Measurements from ENCODE around the gene NDC80.
"Not testable (repeated sequence)": the region's sequence is repeated elsewhere in the genome, so short reads cannot be mapped to it uniquely, and the experiment has no call there.

Gene NDC80

DNA sequence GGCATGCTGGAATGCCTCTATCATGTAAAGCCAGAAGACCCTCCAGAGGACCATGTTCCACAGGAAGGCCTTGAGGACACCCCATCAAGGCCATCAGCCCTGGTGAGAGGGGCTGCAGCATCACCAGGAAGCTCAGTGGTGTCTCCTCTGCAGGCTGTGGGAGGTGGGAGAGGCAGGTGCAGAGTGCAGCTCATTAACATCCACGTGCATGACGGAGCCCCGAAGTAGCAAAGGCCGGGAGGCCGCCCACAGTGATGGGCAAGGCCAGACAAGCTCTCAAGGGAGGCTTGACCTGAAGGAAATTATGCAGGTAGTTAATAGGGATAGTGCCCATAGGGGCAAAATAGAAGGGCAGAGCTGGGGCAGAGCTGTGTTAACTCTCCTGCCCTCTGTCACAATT, 53.9 kb downstream of the NDC80 start:
- DNase-seq (ENCODE audit: low read depth in 2 of 2, low spot score in 1 of 2), result no peak

- DNase-seq (ENCODE audit: low read depth in 2 of 2, low spot score in 1 of 2), result no peak
Measured at GRCh38 chr18:2627821-2628276, 56.5 kb downstream of the NDC80 start.

GRCh38 chr18:2629003-2629402, 57.6 kb downstream of the NDC80 start:
- no peak for DNase-seq (ENCODE audit: low read depth in 2 of 2, low spot score in 1 of 2)

GRCh38 chr18:2635586-2635985, 64.2 kb downstream of the NDC80 start:
- no peak for DNase-seq (ENCODE audit: low read depth in 2 of 2, low spot score in 1 of 2)

DNA sequence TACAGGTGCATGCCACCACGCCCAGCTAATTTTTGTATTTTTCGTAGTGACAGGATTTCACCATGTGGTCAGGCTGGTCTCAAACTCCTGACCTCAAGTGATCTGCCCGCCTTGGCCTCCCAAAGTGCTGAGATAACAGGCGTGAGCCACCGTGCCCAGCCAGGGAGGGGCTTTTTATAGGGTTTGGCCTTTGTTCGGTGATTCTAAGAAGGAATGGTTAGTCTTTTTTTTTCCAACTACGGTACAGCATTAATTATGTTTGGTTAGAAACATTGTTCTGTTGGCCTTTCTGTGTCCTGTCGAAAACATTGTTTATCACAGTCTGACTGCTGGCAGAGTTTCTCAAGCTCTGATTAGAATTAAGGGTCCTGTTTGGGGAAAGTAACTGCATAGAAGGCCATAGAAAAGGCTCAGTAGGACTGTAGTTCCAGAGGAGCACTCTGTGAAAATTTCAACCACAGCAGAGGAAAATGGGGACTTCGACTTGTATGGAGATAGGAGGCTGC, 64.8 kb downstream of the NDC80 start:
- no peak for DNase-seq (ENCODE audit: low read depth in 2 of 2, low spot score in 1 of 2)

- DNase-seq (ENCODE audit: low read depth in 2 of 2, low spot score in 1 of 2), result no peak
Measured at GRCh38 chr18:2641638-2642037, 70.3 kb downstream of the NDC80 start.

DNA sequence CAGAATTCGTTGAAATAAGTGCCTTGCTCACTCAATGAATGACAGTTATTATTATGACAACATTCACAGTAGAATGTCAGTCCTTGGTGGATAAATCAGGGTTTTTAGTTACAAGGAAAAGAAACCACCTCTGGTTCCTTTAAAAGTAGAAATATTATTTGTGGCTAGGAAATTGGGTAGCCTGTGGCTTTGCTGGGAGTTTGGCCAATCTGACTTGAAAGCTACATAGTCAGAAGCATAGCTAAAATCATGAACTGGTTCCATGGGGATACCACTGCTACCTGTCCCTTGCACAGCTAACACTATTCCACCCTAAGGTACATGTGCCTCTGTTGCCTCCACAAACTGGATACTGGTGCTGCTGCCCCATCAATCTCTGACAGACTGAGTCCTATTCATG, 71.4 kb downstream of the NDC80 start:
- DNase-seq (ENCODE audit: low read depth in 2 of 2, low spot score in 1 of 2), result no peak

DNA sequence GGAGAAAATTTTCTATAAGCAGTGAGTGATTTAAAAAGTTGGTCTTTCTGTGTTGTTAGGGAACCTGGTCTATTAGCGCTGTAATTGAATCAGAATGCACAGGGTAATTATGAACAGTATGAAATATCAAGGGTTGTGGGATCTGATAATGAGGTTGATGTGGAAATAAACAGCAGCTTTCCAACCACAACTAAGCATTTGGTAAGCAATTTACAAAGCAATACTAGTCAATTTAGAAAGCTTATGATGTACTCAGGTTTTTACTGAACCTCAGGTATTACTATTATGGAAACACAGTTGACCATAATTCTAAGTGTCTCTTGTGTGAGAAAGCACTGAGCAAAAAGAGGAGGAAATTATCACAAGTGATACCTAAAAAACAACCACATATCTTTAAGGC, 73.2 kb downstream of the NDC80 start:
- no peak for DNase-seq (ENCODE audit: low read depth in 2 of 2, low spot score in 1 of 2)

- no peak for DNase-seq (ENCODE audit: low read depth in 2 of 2, low spot score in 1 of 2)
Measured at GRCh38 chr18:2651981-2652380, 80.6 kb downstream of the NDC80 start.

- no peak for DNase-seq (ENCODE audit: low read depth in 2 of 2, low spot score in 1 of 2)
Measured at GRCh38 chr18:2653467-2653866, 82.1 kb downstream of the NDC80 start.

DNA sequence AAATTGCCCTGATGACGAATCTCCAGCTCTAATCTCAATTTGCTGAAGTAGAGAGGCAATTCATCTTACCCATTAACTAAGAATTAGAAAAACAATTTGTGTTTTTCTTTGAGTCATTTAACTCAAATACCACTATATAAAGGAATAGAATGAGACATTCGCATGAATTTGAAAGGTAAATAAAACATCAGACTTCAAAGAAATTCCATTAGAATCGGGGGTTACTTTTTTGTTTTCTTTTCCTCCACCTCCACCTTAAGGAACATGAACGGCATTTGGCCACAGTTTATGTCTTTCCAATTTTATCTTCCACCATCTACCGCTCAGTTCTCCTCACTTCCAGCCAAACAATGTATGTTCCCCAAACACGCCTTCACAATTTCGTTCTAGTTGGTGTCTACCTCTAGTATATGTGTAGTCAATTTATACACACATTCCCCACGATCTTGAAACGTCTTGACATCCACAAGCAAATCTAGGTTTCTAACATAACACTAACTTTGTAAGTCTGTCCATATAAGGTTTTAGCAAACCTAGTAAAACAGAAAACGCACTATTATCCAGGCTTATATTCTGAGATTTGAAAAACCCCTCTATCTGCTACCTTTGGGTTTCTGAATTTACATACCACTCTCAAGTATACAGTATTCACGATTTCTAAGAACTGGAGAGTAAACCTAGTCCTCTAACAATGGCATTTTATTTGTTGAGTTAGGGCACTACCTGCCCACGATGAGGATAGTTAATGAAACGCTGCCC, 83.0 kb downstream of the NDC80 start:
- no peak for DNase-seq (ENCODE audit: low read depth in 2 of 2, low spot score in 1 of 2)

GRCh38 chr18:2654928-2655177, 83.5 kb downstream of the NDC80 start:
- DNase-seq (ENCODE audit: low read depth in 2 of 2, low spot score in 1 of 2), result peak; percentile 61 to 65

DNA sequence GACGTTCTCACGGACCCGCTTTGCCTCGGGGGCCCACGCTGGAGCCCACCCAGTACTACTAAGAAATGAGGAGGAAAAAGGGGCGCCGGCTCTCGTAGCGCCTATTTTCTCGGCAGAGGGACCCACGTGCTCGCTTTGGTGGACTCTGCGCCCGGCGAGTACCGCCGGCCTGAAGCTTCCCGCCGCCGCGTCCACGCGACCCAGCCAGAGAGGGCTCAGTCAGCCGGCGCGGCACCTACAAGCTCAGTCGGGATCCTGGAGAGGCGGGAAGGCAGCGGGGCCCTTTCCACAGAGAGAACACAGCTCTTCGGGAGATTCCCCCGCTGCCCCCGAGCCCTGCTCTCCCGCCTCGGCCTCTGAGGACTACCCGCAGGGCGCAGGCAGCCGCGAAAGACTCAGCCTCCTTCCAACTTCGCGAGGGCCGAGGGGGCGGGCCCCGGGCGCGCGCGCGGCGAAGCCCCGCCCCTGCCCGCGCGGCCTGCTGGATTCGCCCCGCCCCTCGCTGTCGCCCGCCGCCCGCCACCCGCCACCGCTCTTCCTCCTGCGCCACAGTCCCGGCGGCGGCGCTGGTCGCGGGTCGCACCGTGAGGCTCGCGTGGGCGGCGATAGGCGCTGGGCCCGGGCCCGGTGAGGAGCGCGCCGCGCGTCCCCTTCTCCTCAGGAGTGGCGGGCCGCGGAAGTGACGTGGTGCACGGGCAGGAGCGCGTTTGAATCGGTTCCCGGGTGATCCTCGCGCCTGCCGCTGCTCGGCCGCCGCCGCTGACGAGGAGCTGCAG, 84.0 kb downstream of the NDC80 start, which contains the start of gene SMCHD1:
TSS of gene SMCHD1 (plus strand) at position 549 of the 776 bp plus-strand sequence. CDS start 350 bp downstream, outside the sequence.
- DNase-seq (ENCODE audit: low read depth in 2 of 2, low spot score in 1 of 2), result peak; percentile 66 to 78

- DNase-seq (ENCODE audit: low read depth in 2 of 2, low spot score in 1 of 2), result no peak
Measured at GRCh38 chr18:2655954-2656236, 84.5 kb downstream of the NDC80 start.

DNA sequence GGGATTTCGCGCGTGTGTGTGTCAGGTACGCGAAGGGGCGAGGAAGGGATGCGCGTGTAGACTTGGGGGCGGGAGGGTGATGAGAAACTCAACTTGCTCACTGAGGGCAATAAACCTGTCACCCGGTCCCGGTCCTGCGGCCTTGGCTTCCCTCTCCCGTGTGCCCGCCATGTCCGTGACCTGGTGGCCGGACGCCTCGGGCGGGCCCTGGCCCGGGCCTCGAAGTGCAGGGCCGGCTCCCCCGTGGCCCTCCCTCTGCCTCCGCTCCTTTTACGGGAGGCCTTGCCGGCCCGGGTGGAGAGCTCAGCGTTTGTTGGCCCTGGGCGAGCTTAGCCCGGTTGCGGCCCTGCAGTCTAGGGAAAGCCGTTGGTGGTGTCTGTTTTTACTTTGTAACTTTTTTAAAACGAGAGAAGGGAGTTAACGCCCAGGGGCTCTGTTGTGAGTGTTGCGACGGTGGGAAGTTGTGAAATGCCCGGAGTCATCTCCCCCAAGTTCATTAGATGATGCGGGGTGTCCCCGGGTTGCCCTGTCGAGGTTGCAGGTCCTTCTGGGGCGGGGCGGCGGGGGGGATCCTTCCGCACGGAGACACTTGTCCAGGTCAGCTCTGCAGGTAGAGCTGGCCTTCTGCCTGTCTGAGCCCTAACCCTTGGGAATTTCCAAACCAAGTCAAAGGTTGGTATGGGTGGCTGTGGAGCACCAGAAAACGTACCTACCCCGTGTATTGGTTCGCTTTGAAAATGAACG, 85.1 kb downstream of the NDC80 start:
- DNase-seq (ENCODE audit: low read depth in 2 of 2, low spot score in 1 of 2), result peak in 1 of 2 donors; percentile 25

- DNase-seq (ENCODE audit: low read depth in 2 of 2, low spot score in 1 of 2), result no peak
Measured at GRCh38 chr18:2656981-2657512, 85.7 kb downstream of the NDC80 start.

- no peak for DNase-seq (ENCODE audit: low read depth in 2 of 2, low spot score in 1 of 2)
Measured at GRCh38 chr18:2657788-2658458, 86.6 kb downstream of the NDC80 start.

- DNase-seq (ENCODE audit: low read depth in 2 of 2, low spot score in 1 of 2), result not testable (repeated sequence)
Measured at GRCh38 chr18:2660849-2661248, 89.5 kb downstream of the NDC80 start.

GRCh38 chr18:2662288-2662687, 90.9 kb downstream of the NDC80 start:
- DNase-seq (ENCODE audit: low read depth in 2 of 2, low spot score in 1 of 2), result not testable (repeated sequence)

- DNase-seq (ENCODE audit: low read depth in 2 of 2, low spot score in 1 of 2), result no peak
Measured at GRCh38 chr18:2662990-2663389, 91.6 kb downstream of the NDC80 start.

Measured in stimulated activated CD8-positive, alpha-beta memory T cell treated with anti-CD3 and anti-CD28 coated beads, Interleukin-4, amount 100 ng/mL, for 1 hour (primary cell).